GM12891 (cell line): Measurements from ENCODE around the gene ESRRG.

Experiments
- POLR2A ChIP-seq: IDR thresholded peaks from 2 replicates; pipeline ENCODE4 v1.6.1; 2011; ENCODE audit warnings: low read depth, low read length, control low read depth
- POLR2AphosphoS5 ChIP-seq: IDR thresholded peaks from 2 replicates; pipeline ENCODE4 v1.6.1; 2011; ENCODE audit warnings: low read depth, low read length, control low read depth

GRCh38 chr1:216518844-216519627 lies 204.2 kb downstream of the ESRRG start:
- no peak for TF ChIP-seq POLR2AphosphoS5
- TF ChIP-seq POLR2A: no peak
